Karpas-422 (cell line): ENCODE data around the gene SLC48A1. TPM values are rescaled to one million over a fixed set of nuclear protein-coding genes. Genes with fewer than 3 reads are reported as not detected.
"Not testable (repeated sequence)": the region's sequence is repeated elsewhere in the genome, so short reads cannot be mapped to it uniquely, and the experiment has no call there.

Experiments
- DNase-seq: peaks from one replicate; pipeline ENCODE4 v3.0.0-alpha.2; 2015
- H2AFZ ChIP-seq: fragments of 200-600 bp; sonication (generic); 2 replicates; pipeline ENCODE4 v1.6.1; 2014; ENCODE audit warnings: antibody characterized with exemption, low read length, mixed read lengths
- H3K27ac ChIP-seq: fragments of 200-600 bp; sonication (generic); 2 replicates; pipeline ENCODE4 v1.5.1; 2014; ENCODE audit warnings: mild to moderate bottlenecking, low read length, moderate library complexity
- H3K27me3 ChIP-seq: fragments of 200-600 bp; sonication (generic); 2 replicates; pipeline ENCODE4 v1.6.1; 2014; ENCODE audit warnings: low read length, mixed read lengths
- H3K36me3 ChIP-seq: fragments of 200-600 bp; sonication (generic); 2 replicates; pipeline ENCODE4 v1.6.1; 2014; ENCODE audit warnings: low read length, mixed read lengths; ENCODE audit not compliant: insufficient read depth
- H3K4me1 ChIP-seq: fragments of 200-600 bp; sonication (generic); 2 replicates; pipeline ENCODE4 v1.6.1; 2014; ENCODE audit warnings: mild to moderate bottlenecking, low read length, mixed read lengths
- H3K4me2 ChIP-seq: fragments of 200-600 bp; sonication (generic); 2 replicates; pipeline ENCODE4 v1.6.1; 2014; ENCODE audit warnings: low read length, low read depth, mild to moderate bottlenecking; ENCODE audit not compliant: poor library complexity, severe bottlenecking
- H3K4me3 ChIP-seq: fragments of 200-600 bp; sonication (generic); 2 replicates; pipeline ENCODE4 v1.5.1; 2014; ENCODE audit warnings: mild to moderate bottlenecking, antibody characterized with exemption, low read length, mixed read lengths
- H3K79me2 ChIP-seq: fragments of 200-600 bp; sonication (generic); 2 replicates; pipeline ENCODE4 v1.6.1; 2014; ENCODE audit warnings: mild to moderate bottlenecking, low read length, mixed read lengths
- H3K9ac ChIP-seq: fragments of 200-600 bp; sonication (generic); 2 replicates; pipeline ENCODE4 v1.6.0; 2014; ENCODE audit warnings: low read length
- H3K9me2 ChIP-seq: fragments of 200-600 bp; sonication (generic), shearing (Covaris generic); replicated peaks from 2 replicates; pipeline ENCODE4 v1.6.0; 2014; ENCODE audit warnings: mild to moderate bottlenecking, low read length, moderate library complexity; ENCODE audit not compliant: insufficient read depth
- H3K9me3 ChIP-seq: fragments of 300-700, 200-600 bp; sonication (generic); 2 replicates; pipeline ENCODE4 v1.6.1; 2014; ENCODE audit warnings: low read length, mixed read lengths
- H4K20me1 ChIP-seq: fragments of 200-600 bp; sonication (generic); 2 replicates; pipeline ENCODE4 v1.6.1; 2014; ENCODE audit warnings: mild to moderate bottlenecking, antibody characterized with exemption, low read length, low read depth; ENCODE audit not compliant: insufficient read depth
- total RNA-seq: library from RNA; depleted of rRNA; stranded (reverse); fragments of >200 nt; shearing (Covaris generic); gene quantifications from 2 replicates; pipeline ENCODE4 v1.2.3, GENCODE V29; 2014; ENCODE audit warnings: low replicate concordance

Gene SLC48A1
- total RNA-seq, 1 experiment from 2014 or later = 21.9 TPM

GRCh38 chr12:47805417-47805816 is 32.4 kb downstream of the SLC48A1 start:
- Histone ChIP-seq H4K20me1 (0 out of 2 replicates have a peak, but pooled peaks cover 4% of the 10 kb centered on the region), H3K9me3 (no peaks in the 10 kb centered on the region), H3K4me2 (no peak overlapping the region), H3K4me3 (no peak overlapping the region), H3K9ac (peak overlapping the region; percentile 19; the same call in 1 of the 2 replicates), H3K79me2 (peaks cover 99% of the 10 kb centered on the region), H3K27ac (0 out of 2 replicates have a peak overlapping the region, but pooled peaks have one; percentile 8), H3K36me3 (0 out of 2 replicates have a peak, but pooled peaks cover 4% of the 10 kb centered on the region), H3K9me2 (no peaks in the 10 kb centered on the region), H2AFZ (no peak overlapping the region), H3K27me3 (no peaks in the 10 kb centered on the region), H3K4me1 (peaks cover 92% of the 10 kb centered on the region)
- DNase-seq = no peak

- Histone ChIP-seq H2AFZ (no peak overlapping the region), H3K27me3 (no peaks in the 10 kb centered on the region), H3K36me3 (0 out of 2 replicates have a peak, but pooled peaks cover 4% of the 10 kb centered on the region), H3K9me2 (no peaks in the 10 kb centered on the region), H3K4me3 (no peak overlapping the region), H3K79me2 (peaks cover 99% of the 10 kb centered on the region), H3K4me2 (peak overlapping the region; percentile 89), H4K20me1 (0 out of 2 replicates have a peak, but pooled peaks cover 4% of the 10 kb centered on the region), H3K4me1 (peaks cover 93% of the 10 kb centered on the region), H3K27ac (peak overlapping the region; percentile 98), H3K9ac (peak overlapping the region; percentile 70), H3K9me3 (no peaks in the 10 kb centered on the region)
- no peak for DNase-seq
Measured at GRCh38 chr12:47807338-47807737, 34.3 kb downstream of the SLC48A1 start.

GRCh38 chr12:47808050-47808449 is 35.0 kb downstream of the SLC48A1 start:
- Histone ChIP-seq H3K9me3 (no peaks in the 10 kb centered on the region), H2AFZ (no peak overlapping the region), H3K4me1 (peaks cover 92% of the 10 kb centered on the region), H3K27me3 (no peaks in the 10 kb centered on the region), H3K9me2 (no peaks in the 10 kb centered on the region), H3K79me2 (peaks cover 97% of the 10 kb centered on the region), H3K9ac (peak overlapping the region; percentile 70), H3K4me3 (peak overlapping the region; percentile 60), H3K4me2 (peak overlapping the region; percentile 89), H3K27ac (peak overlapping the region; percentile 98), H4K20me1 (0 out of 2 replicates have a peak, but pooled peaks cover 4% of the 10 kb centered on the region), H3K36me3 (0 out of 2 replicates have a peak, but pooled peaks cover 4% of the 10 kb centered on the region)
- peak; percentile 84 for DNase-seq

DNA sequence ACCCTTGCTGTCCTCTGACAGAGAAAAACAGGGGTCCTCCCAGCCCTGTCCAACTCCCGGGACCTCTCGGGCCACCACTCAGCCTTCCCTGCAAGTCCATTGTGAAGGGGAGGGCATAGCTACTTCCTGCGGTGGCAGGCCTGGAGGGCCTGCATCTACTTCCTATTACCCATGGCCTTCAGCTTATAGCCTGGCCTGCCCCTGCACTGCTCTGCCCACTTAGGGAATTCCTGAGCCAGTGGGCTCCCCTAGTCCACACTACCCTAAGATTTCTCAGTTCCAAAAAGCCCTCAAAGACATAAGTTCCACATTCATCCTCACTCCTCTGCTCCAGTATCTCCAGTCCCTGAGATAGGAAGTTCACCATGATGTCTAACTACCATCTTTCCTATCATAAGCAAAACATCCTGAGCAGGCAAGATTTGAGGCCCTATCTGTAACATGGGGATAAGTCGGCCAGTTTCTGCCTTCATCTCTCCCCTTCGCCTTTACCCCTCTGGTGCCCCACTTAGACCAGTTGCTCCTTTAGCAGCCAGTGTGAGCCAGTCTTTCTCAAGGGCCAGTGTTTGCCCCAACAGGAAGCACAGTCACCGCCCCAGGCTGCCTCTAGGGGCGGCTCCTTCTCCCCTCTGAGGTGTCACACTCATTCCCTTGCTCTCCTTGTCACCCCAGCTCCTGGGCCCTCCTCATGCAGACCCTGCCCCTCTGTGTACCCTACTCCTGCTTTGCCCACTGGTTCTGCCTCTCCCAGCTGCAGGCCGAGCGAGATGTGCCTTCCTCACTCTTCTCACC is 35.7 kb downstream of the SLC48A1 start:
- Histone ChIP-seq H2AFZ (no peak overlapping the region), H3K27me3 (no peaks in the 10 kb centered on the region), H3K9me3 (no peaks in the 10 kb centered on the region), H3K36me3 (0 out of 2 replicates have a peak, but pooled peaks cover 3% of the 10 kb centered on the region), H3K4me1 (peaks cover 92% of the 10 kb centered on the region), H3K4me3 (peak overlapping the region; percentile 60), H3K9me2 (no peaks in the 10 kb centered on the region), H3K27ac (peak overlapping the region; percentile 98), H3K4me2 (peak overlapping the region; percentile 89), H3K9ac (peak overlapping the region; percentile 70), H4K20me1 (0 out of 2 replicates have a peak, but pooled peaks cover 4% of the 10 kb centered on the region), H3K79me2 (peaks cover 95% of the 10 kb centered on the region)
- DNase-seq = peak; percentile 84

DNA sequence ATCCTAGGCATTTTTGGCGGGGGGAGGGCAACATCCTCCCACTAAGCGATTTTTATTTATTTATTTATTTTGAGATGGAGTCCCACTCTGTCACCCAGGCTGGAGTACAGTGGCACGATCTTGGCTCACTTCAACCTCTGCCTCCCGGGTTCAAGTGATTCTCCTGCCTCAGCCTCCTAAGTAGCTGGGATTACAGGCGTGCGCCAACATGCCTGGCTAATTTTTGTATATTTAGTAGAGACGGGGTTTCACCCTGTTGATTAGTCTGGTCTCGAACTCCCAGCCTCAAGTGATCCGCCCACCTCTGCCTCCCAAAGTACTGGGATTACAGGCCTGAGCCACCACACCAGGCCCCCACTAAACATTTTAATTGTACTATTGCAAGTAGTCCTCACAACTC is 36.5 kb downstream of the SLC48A1 start:
- not testable (repeated sequence) for H3K27me3 ChIP-seq
- Histone ChIP-seq H3K79me2 (peaks cover 94% of the 10 kb centered on the region), H3K4me2 (peak overlapping the region; percentile 89)

GRCh38 chr12:47811072-47811396 is 38.0 kb downstream of the SLC48A1 start:
- Histone ChIP-seq H3K9ac (peak overlapping the region; percentile 91), H3K9me3 (no peaks in the 10 kb centered on the region), H3K36me3 (no peaks in the 10 kb centered on the region), H3K4me3 (peak overlapping the region; percentile 75), H3K79me2 (peaks cover 94% of the 10 kb centered on the region), H2AFZ (no peak overlapping the region), H3K4me2 (peak overlapping the region; percentile 89), H3K27ac (peak overlapping the region; percentile 98), H3K9me2 (no peaks in the 10 kb centered on the region), H4K20me1 (0 out of 2 replicates have a peak, but pooled peaks cover 3% of the 10 kb centered on the region), H3K4me1 (peaks cover 88% of the 10 kb centered on the region), H3K27me3 (no peaks in the 10 kb centered on the region)
- peak; percentile 61 for DNase-seq

More for the DNA sequence above, 36.5 kb downstream of the SLC48A1 start:
- Histone ChIP-seq H3K4me3 (0 out of 2 replicates have a peak overlapping the region, but pooled peaks have one; percentile 75), H3K9ac (peak overlapping the region; percentile 91), H3K27ac (peak overlapping the region; percentile 98), H3K4me1 (peaks cover 92% of the 10 kb centered on the region)
- not testable (repeated sequence) for H4K20me1 ChIP-seq, H3K9me2 ChIP-seq, H2AFZ ChIP-seq, DNase-seq, H3K36me3 ChIP-seq, H3K9me3 ChIP-seq

DNA sequence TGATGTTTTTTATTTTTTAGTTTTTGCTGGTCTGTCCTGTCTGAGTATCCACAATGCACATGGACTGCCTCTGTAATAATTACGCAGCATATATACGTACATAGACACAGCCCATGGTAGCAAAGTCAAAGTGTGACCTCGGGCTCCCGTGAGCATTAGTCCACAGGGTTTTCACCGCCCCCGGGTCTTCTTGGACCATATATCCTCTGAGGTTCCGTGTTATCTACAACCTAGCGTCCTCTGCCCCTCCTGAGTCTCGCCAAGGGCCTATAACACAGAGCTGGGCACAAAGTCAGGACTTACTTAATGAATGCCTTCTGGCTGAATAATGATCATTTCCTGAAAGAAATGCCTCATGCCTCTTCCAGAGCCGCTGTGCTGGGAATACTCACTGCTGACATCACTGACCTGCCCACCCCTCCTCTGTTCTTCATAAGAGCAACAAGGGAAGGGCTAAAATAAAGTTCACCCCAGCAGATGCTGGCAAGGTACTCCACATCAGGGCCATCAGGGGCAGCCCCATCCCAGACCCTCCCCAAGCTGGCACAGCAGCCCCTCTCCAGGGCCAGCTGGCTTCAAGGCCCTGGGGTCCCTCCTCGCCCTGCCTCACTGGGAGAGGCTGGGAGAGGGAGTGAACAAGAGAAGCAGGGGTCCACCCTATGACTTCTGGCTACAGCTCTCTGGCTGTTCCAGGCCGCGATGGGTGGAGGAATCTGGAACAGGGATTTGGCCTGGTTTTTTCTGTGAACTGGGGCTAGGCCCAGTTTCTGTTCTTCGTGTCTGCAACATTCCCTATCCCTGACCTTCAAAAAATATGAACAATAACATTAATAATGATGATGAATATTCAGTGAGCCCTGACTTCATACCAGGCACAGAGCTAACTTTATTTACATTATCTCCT is 38.8 kb downstream of the SLC48A1 start:
- no peaks in the 10 kb centered on the region for H3K27me3 ChIP-seq
- H3K79me2 ChIP-seq = peaks cover 94% of the 10 kb centered on the region
- no peaks in the 10 kb centered on the region for H3K9me3 ChIP-seq
- peaks cover 93% of the 10 kb centered on the region for H3K4me1 ChIP-seq
- DNase-seq = peak; percentile 64
- peak overlapping the region; percentile 89 for H3K4me2 ChIP-seq
- H3K27ac ChIP-seq = peak overlapping the region; percentile 98
- no peaks in the 10 kb centered on the region for H3K36me3 ChIP-seq
- no peak overlapping the region for H2AFZ ChIP-seq
- no peaks in the 10 kb centered on the region for H4K20me1 ChIP-seq
- H3K9me2 ChIP-seq = no peaks in the 10 kb centered on the region
- H3K9ac ChIP-seq = peak overlapping the region; percentile 91
- peak overlapping the region; percentile 75 for H3K4me3 ChIP-seq
